ENCODE results near the gene SLC66A3.
"Not testable (repeated sequence)": the region's sequence is repeated elsewhere in the genome, so short reads cannot be mapped to it uniquely, and the experiment has no call there.

The SLC66A3 gene

GRCh38 chr2:11165046-11165445, 9.8 kb downstream of the SLC66A3 start:
- DNase-seq = not testable (repeated sequence)

GRCh38 chr2:11166476-11166875, 11.2 kb downstream of the SLC66A3 start:
- no peak for DNase-seq

GRCh38 chr2:11168488-11168887, 13.2 kb downstream of the SLC66A3 start:
- DNase-seq = no peak

GRCh38 chr2:11169333-11169732, 14.1 kb downstream of the SLC66A3 start:
- no peak for DNase-seq

GRCh38 chr2:11174222-11174621, 19.0 kb downstream of the SLC66A3 start:
- no peak for DNase-seq

- peak; percentile 6 for DNase-seq
Measured at GRCh38 chr2:11175293-11175795, 20.1 kb downstream of the SLC66A3 start.

- DNase-seq = no peak
Measured at GRCh38 chr2:11177871-11178690, 22.8 kb downstream of the SLC66A3 start.

- no peak for DNase-seq
Measured at GRCh38 chr2:11179196-11179595, 23.9 kb downstream of the SLC66A3 start.

- no peak for DNase-seq
Measured at GRCh38 chr2:11179899-11180298, 24.6 kb downstream of the SLC66A3 start.

- DNase-seq = no peak
Measured at GRCh38 chr2:11180653-11181052, 25.4 kb downstream of the SLC66A3 start.

GRCh38 chr2:11182951-11183350, 27.7 kb downstream of the SLC66A3 start:
- no peak for DNase-seq

- no peak for DNase-seq
Measured at GRCh38 chr2:11186145-11186544, 30.9 kb downstream of the SLC66A3 start.

- peak; percentile 21 for DNase-seq
Measured at GRCh38 chr2:11187083-11187619, 31.9 kb downstream of the SLC66A3 start.

- DNase-seq = no peak
Measured at GRCh38 chr2:11187731-11188130, 32.5 kb downstream of the SLC66A3 start.

- DNase-seq = no peak
Measured at GRCh38 chr2:11196246-11196645, 41.0 kb downstream of the SLC66A3 start.

- no peak for DNase-seq
Measured at GRCh38 chr2:11200651-11201050, 45.4 kb downstream of the SLC66A3 start.

GRCh38 chr2:11201969-11202368, 46.7 kb downstream of the SLC66A3 start:
- DNase-seq = no peak

- DNase-seq = no peak
Measured at GRCh38 chr2:11203480-11203879, 48.2 kb downstream of the SLC66A3 start.

- no peak for DNase-seq
Measured at GRCh38 chr2:11208083-11208482, 52.8 kb downstream of the SLC66A3 start.

GRCh38 chr2:11212645-11213044, 57.4 kb downstream of the SLC66A3 start:
- DNase-seq = no peak

- no peak for DNase-seq
Measured at GRCh38 chr2:11213090-11213638, 57.9 kb downstream of the SLC66A3 start.

GRCh38 chr2:11213975-11214374, 58.7 kb downstream of the SLC66A3 start:
- DNase-seq = no peak

- DNase-seq = no peak
Measured at GRCh38 chr2:11214770-11215169, 59.5 kb downstream of the SLC66A3 start.

- no peak for DNase-seq
Measured at GRCh38 chr2:11215407-11215806, 60.1 kb downstream of the SLC66A3 start.
